ENCODE data around the gene DNAI2.
"Not testable (repeated sequence)": the region's sequence is repeated elsewhere in the genome, so short reads cannot be mapped to it uniquely, and the experiment has no call there.

DNAI2 gene

GRCh38 chr17:74276541-74277009 is 2.5 kb downstream of the DNAI2 start:
- no peak for DNase-seq

GRCh38 chr17:74277935-74278334 is 3.9 kb downstream of the DNAI2 start:
- no peak for DNase-seq

- not testable (repeated sequence) for DNase-seq
Observed at GRCh38 chr17:74279617-74280016, 5.6 kb downstream of the DNAI2 start.

GRCh38 chr17:74280093-74280513 is 6.1 kb downstream of the DNAI2 start:
- DNase-seq = peak; percentile 29 to 49

GRCh38 chr17:74281799-74282198 is 7.8 kb downstream of the DNAI2 start:
- no peak for DNase-seq

GRCh38 chr17:74282274-74282586 is 8.2 kb downstream of the DNAI2 start:
- DNase-seq = not testable (repeated sequence)

GRCh38 chr17:74282587-74283370 is 8.7 kb downstream of the DNAI2 start:
- peak; percentile 29 to 44 for DNase-seq

GRCh38 chr17:74283371-74283673 is 9.3 kb downstream of the DNAI2 start:
- DNase-seq = no peak

GRCh38 chr17:74287031-74287602 is 13.1 kb downstream of the DNAI2 start:
- DNase-seq = no peak

- DNase-seq = no peak
Observed at GRCh38 chr17:74288785-74289184, 14.8 kb downstream of the DNAI2 start.

GRCh38 chr17:74289688-74290087 is 15.7 kb downstream of the DNAI2 start:
- DNase-seq = no peak

- no peak for DNase-seq
Observed at GRCh38 chr17:74290340-74290739, 16.3 kb downstream of the DNAI2 start.

- DNase-seq = no peak
Observed at GRCh38 chr17:74292495-74292894, 18.5 kb downstream of the DNAI2 start.

GRCh38 chr17:74295625-74296547 is 21.9 kb downstream of the DNAI2 start:
- DNase-seq = no peak

- DNase-seq = no peak
Observed at GRCh38 chr17:74296548-74296936, 22.5 kb downstream of the DNAI2 start.

GRCh38 chr17:74297941-74298340 is 23.9 kb downstream of the DNAI2 start:
- no peak for DNase-seq

- DNase-seq = no peak
Observed at GRCh38 chr17:74298778-74299177, 24.7 kb downstream of the DNAI2 start.

- DNase-seq = no peak
Observed at GRCh38 chr17:74299226-74300009, 25.4 kb downstream of the DNAI2 start.

- no peak for DNase-seq
Observed at GRCh38 chr17:74303305-74303704, 29.3 kb downstream of the DNAI2 start.

GRCh38 chr17:74304184-74304583 is 30.1 kb downstream of the DNAI2 start:
- no peak for DNase-seq

GRCh38 chr17:74305865-74306654 is 32.0 kb downstream of the DNAI2 start:
- DNase-seq = no peak

All from stimulated activated CD4-positive, alpha-beta T cell treated with anti-CD3 and anti-CD28 coated beads, Interleukin-4, amount 100 ng/mL, for 4 hours (primary cell).